ENCODE data around the gene MAT2A. TPM values are rescaled to one million over a fixed set of nuclear protein-coding genes. Genes with fewer than 3 reads are reported as not detected.

MAT2A gene
- total RNA-seq, 2 donors from 2014 or later, result 105 to 156 TPM

DNA sequence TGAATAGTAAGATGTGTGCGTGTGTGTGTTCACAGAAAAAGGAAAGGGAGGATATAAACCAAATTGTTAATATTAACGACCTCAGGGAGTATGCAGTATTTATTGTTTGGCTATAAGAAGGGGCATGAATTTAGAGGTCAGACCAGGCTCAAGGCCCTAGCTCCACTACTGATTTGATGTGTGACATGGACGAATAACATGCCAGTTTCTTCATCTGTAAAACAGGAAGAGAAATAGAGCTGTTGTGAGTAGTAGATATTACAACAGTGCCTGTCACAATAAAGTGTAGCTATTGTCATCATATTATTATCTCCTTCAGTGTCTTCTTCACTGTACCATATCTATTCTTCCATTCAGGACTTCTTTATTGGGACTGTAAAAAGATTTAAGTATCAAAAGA is 4.1 kb upstream of the MAT2A start:
- DNase-seq, result no peak
- no peak overlapping the region for H3K4me3 ChIP-seq
- H3K36me3 ChIP-seq, result no peaks in the 10 kb centered on the region
- H3K27me3 ChIP-seq, result no peaks in the 10 kb centered on the region
- TF ChIP-seq, protein P1, sequence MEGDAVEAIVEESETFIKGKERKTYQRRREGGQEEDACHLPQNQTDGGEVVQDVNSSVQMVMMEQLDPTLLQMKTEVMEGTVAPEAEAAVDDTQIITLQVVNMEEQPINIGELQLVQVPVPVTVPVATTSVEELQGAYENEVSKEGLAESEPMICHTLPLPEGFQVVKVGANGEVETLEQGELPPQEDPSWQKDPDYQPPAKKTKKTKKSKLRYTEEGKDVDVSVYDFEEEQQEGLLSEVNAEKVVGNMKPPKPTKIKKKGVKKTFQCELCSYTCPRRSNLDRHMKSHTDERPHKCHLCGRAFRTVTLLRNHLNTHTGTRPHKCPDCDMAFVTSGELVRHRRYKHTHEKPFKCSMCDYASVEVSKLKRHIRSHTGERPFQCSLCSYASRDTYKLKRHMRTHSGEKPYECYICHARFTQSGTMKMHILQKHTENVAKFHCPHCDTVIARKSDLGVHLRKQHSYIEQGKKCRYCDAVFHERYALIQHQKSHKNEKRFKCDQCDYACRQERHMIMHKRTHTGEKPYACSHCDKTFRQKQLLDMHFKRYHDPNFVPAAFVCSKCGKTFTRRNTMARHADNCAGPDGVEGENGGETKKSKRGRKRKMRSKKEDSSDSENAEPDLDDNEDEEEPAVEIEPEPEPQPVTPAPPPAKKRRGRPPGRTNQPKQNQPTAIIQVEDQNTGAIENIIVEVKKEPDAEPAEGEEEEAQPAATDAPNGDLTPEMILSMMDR (IDR thresholded peaks at IDR 0.05), result no peak
- no peak overlapping the region for H3K9ac ChIP-seq (ENCODE audit: low read depth in 2 of 2, low read length in 2 of 2)
- H3K27ac ChIP-seq, result no peak overlapping the region
- peaks cover 4% of the 10 kb centered on the region for H3K4me1 ChIP-seq
- H3K9me3 ChIP-seq, result no peaks in the 10 kb centered on the region
- intact Hi-C loops (cut with DNase I), result no loop called here

DNA sequence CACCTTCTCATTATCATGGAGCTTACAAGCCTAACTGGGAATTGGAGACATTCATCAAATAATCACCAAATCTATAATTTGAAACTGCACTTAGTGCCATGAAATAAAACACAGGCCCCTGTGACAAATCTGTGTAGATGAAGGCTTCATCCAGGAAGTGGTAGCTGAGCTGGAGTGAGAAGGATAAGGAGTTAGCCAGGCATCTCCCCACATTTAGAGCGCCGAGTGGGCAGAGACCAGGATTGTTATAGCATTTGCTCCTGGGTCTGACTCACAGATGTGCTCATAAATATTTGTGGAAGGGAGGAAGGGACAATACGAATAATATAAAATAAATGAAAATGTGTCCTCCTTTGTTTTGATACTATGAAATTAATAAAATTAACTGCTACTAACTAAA is 2.5 kb upstream of the MAT2A start:
- Histone ChIP-seq H3K9me3 (no peaks in the 10 kb centered on the region), H3K36me3 (no peaks in the 10 kb centered on the region), H3K4me1 (peaks cover 8% of the 10 kb centered on the region), H3K9ac (ENCODE audit: low read depth in 2 of 2, low read length in 2 of 2) (peak overlapping the region in 1 of 2 donors; percentile 99), H3K4me3 (no peak overlapping the region), H3K27me3 (no peaks in the 10 kb centered on the region), H3K27ac (peak overlapping the region; percentile 96)
- TF ChIP-seq, protein P1 (IDR thresholded peaks at IDR 0.05), result no peak
- intact Hi-C loops (cut with DNase I), result no loop called here
- DNase-seq, result no peak

DNA sequence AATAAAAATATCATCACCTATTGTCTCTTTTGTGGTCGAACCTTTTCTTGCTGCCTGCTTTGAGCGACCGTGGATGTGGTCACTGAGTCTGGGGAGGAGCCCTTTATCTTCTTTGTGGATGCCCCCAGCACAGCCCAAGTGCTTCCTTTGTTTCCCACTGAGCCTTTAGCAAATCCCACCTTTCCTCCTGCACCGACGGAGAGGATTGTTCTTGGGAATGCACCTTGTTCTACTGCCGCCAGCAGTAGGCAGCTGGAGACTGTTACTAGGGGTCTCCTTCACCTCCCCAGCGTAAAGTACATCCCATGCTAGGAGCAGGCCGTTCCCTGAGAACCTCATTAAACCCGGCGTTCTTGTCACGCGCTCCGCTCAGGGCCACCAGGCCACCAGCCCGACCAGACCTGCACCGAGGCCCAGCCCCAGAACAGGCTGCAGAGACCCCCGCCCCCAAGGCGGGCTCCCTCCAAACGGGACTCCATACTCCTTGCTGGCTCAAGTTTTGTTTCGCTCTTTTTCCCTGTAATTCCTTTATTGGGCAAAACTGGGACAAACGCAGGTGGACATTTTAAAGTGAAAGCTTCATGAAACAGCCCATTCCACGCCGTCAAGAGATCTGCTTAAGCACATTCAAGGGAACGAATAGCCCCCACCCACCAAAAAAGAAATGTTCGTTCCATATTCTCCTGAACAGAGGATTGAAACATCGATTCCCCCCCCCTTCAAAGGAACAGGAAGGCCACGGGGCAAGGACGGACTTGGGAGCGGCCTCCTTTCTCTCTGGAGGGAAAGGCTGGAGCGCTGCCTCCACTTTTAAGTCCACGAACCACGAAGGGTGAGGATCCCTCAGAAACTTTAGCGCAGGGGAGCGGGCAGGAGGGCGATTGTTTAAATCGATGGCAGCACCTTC is 1.1 kb upstream of the MAT2A start:
- peak; percentile 67 for DNase-seq
- H3K4me1 ChIP-seq, result peaks cover 8% of the 10 kb centered on the region
- intact Hi-C loops (cut with DNase I), result no loop called here
- TF ChIP-seq, protein P1 (IDR thresholded peaks at IDR 0.05), result no peak
- H3K9me3 ChIP-seq, result no peaks in the 10 kb centered on the region
- peaks cover 7% of the 10 kb centered on the region for H3K36me3 ChIP-seq
- no peaks in the 10 kb centered on the region for H3K27me3 ChIP-seq
- H3K4me3 ChIP-seq, result peak overlapping the region; percentile 69
- peak overlapping the region; percentile 90 to 99 for H3K9ac ChIP-seq (ENCODE audit: low read depth in 2 of 2, low read length in 2 of 2)
- peak overlapping the region; percentile 96 for H3K27ac ChIP-seq

DNA sequence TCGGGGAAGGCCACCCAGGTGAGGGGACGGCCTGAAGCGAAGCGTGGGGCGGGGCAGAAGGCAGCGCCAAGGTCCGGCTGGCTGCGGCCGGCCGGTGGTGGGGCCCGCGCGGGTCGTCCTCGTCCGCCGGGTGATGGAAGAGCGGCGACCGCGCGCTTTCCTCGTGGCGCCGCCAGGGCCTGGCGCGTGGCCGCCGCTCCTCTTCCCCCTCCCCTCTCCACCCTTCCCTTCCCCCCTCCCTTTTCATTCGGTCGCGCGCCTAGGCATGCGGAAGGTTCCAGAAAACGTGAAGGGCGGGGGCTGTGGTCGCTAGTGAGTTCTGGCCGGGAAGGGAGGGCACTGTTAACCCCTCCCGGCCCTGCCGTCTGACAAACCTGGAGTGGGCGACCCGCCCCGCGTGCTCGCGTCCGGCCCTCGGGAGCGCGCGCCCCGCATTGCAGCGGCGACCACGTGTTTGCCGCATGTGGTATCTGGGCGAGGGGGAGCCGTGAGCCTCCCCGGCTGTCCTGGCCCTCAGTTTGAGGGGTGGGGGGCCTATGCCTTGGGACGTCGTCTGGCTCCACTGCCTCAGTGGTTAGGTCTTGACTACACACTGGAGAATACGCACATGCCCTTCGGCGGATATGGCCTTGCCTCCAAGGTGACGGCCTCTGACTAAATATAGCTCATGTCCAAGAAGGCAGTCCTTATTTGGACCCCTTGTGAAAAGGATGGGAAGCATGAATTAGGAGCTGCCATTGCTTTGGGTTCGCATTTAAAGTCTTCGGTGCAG is 579 bp downstream of the MAT2A start:
- Histone ChIP-seq H3K27ac (peak overlapping the region; percentile 96), H3K4me1 (peaks cover 8% of the 10 kb centered on the region)
- intact Hi-C loops (cut with DNase I), result no loop called here

DNA sequence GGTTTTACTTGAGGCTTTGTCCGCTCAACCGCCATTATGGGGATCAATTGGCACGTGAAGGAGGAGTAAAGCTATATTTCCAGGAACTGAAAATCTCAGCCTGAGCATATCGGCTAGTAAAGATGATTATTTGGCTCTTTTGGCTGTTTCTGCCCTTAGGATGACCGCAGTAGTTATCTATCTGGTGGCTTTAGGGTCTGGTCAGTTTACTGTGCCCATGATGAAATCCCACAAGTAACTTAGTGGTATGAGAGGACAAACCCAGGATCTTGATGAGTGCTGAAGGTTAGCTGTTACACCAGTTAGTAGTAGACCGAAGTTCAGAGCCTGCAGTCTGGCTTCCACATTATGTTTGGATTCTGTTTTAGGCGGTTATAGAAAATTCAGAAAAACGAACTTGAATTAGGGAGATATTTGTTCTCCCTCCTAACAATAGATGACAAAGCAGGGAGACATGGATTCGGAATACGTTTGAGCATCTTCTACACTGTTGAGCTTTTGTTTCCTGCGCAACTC is 1.2 kb downstream of the MAT2A start:
- DNase-seq, result no peak
- TF ChIP-seq, protein P1 (IDR thresholded peaks at IDR 0.05), result no peak
- no peaks in the 10 kb centered on the region for H3K9me3 ChIP-seq
- H3K36me3 ChIP-seq, result peaks cover 23% of the 10 kb centered on the region
- intact Hi-C loops (cut with DNase I), result no loop called here
- H3K27me3 ChIP-seq, result no peaks in the 10 kb centered on the region
- H3K27ac ChIP-seq, result peak overlapping the region; percentile 96
- peak overlapping the region; percentile 69 for H3K4me3 ChIP-seq
- H3K4me1 ChIP-seq, result peaks cover 8% of the 10 kb centered on the region
- H3K9ac ChIP-seq (ENCODE audit: low read depth in 2 of 2, low read length in 2 of 2), result peak overlapping the region; percentile 90 to 99

More for the DNA sequence above, 579 bp downstream of the MAT2A start:
- Histone ChIP-seq H3K9ac (ENCODE audit: low read depth in 2 of 2, low read length in 2 of 2) (peak overlapping the region; percentile 90 to 99), H3K9me3 (no peaks in the 10 kb centered on the region), H3K36me3 (peaks cover 19% of the 10 kb centered on the region), H3K4me3 (peak overlapping the region; percentile 69), H3K27me3 (no peaks in the 10 kb centered on the region)
- TF ChIP-seq, protein P1 (IDR thresholded peaks at IDR 0.05), result no peak
- DNase-seq, result peak; percentile 80
